Hindlimb muscle (tissue), 1 donor: Measurements from ENCODE around the gene ELMO3. TPM values are rescaled to one million over a fixed set of nuclear protein-coding genes. Genes with fewer than 3 reads are reported as not detected.

Experiments used
- DNase-seq: peaks from one replicate; pipeline ENCODE4 v3.0.0-alpha.2; 2013
- polyA plus RNA-seq: library from polyadenylated mRNA; unstranded; fragments of 120-200 nt; gene quantifications from one replicate; pipeline ENCODE4 v1.2.1, GENCODE V29; 2013; ENCODE audit not compliant: insufficient read length

The ELMO3 gene
- polyA plus RNA-seq, 1 donor: 1.1 TPM

- DNase-seq: peak; percentile 32
These were observed 45.7 kb downstream of the ELMO3 start for GRCh38 chr16:67244387-67245185.

GRCh38 chr16:67245186-67245585 is 46.3 kb downstream of the ELMO3 start:
- no peak for DNase-seq

- no peak for DNase-seq
These were observed 46.7 kb downstream of the ELMO3 start for GRCh38 chr16:67245674-67246080.

GRCh38 chr16:67246081-67246755 is 47.3 kb downstream of the ELMO3 start:
- DNase-seq: peak; percentile 78

GRCh38 chr16:67246756-67247191 is 47.8 kb downstream of the ELMO3 start:
- DNase-seq: no peak

GRCh38 chr16:67247192-67248072 is 48.5 kb downstream of the ELMO3 start, which contains the start of gene FHOD1:
FHOD1 (minus strand) TSS chr16:67247481; CDS start chr16:67247410, 71 bp downstream.
- DNase-seq: peak; percentile 93

GRCh38 chr16:67248073-67248400 is 49.1 kb downstream of the ELMO3 start:
- no peak for DNase-seq

GRCh38 chr16:67248401-67249177 is 49.7 kb downstream of the ELMO3 start, which contains the start of gene SLC9A5:
SLC9A5 (plus strand) TSS chr16:67248979; CDS start chr16:67249015, 36 bp downstream.
- peak; percentile 48 for DNase-seq

GRCh38 chr16:67249178-67250044 is 50.5 kb downstream of the ELMO3 start:
- DNase-seq: no peak

GRCh38 chr16:67250045-67250327 is 51.1 kb downstream of the ELMO3 start:
- no peak for DNase-seq

- no peak for DNase-seq
These were observed 53.9 kb downstream of the ELMO3 start for GRCh38 chr16:67252609-67253497.

Other genes starting within 250 kb of the ELMO3 start
- gene CES3, start 237.9 kb upstream of the ELMO3 start, polyA plus RNA-seq: 0.37 TPM
- gene CES4A, start 210.5 kb upstream of the ELMO3 start, polyA plus RNA-seq: 2.6 TPM
- gene CBFB, start 170.0 kb upstream of the ELMO3 start, polyA plus RNA-seq: 37.7 TPM
- gene PHAF1, start 89.2 kb upstream of the ELMO3 start, polyA plus RNA-seq: 20.8 TPM
- 10.9 TPM for gene B3GNT9, start 48.1 kb upstream of the ELMO3 start, polyA plus RNA-seq
- 5.9 TPM for gene TRADD, start 39.2 kb upstream of the ELMO3 start, polyA plus RNA-seq
- 2.5 TPM for gene FBXL8, start 39.2 kb upstream of the ELMO3 start, polyA plus RNA-seq
- 5.3 TPM for gene HSF4, start 34.4 kb upstream of the ELMO3 start, polyA plus RNA-seq
- gene NOL3, start 28.6 kb upstream of the ELMO3 start, polyA plus RNA-seq: 44.3 TPM
- 22.9 TPM for gene MATCAP1, start 15.2 kb upstream of the ELMO3 start, polyA plus RNA-seq
- 15.3 TPM for gene EXOC3L1, start 9.0 kb upstream of the ELMO3 start, polyA plus RNA-seq
- gene E2F4, start 7.0 kb upstream of the ELMO3 start, polyA plus RNA-seq: 40.9 TPM
- gene TMEM208, start 28.0 kb downstream of the ELMO3 start, polyA plus RNA-seq: 17.5 TPM
- gene FHOD1, start 48.4 kb downstream of the ELMO3 start, polyA plus RNA-seq: 20.1 TPM
- 1.5 TPM for gene SLC9A5, start 49.8 kb downstream of the ELMO3 start, polyA plus RNA-seq
- 10.0 TPM for gene PLEKHG4, start 80.4 kb downstream of the ELMO3 start, polyA plus RNA-seq
- 0.31 TPM for gene KCTD19, start 127.6 kb downstream of the ELMO3 start, polyA plus RNA-seq
- gene LRRC36, start 127.7 kb downstream of the ELMO3 start, polyA plus RNA-seq: 0.50 TPM
- gene TPPP3, start 194.4 kb downstream of the ELMO3 start, polyA plus RNA-seq: 384 TPM
- gene ZDHHC1, start 217.3 kb downstream of the ELMO3 start, polyA plus RNA-seq: 18.3 TPM
- gene HSD11B2, start 232.0 kb downstream of the ELMO3 start, polyA plus RNA-seq: 12.5 TPM